K562 (cell line): ENCODE data around the gene MAP7D1. TPM values are rescaled to one million over a fixed set of nuclear protein-coding genes. Genes with fewer than 3 reads are reported as not detected.

Experiments used
- ARHGAP35 ChIP-seq: fragments of 450-650 bp; IDR thresholded peaks from 2 replicates; pipeline ENCODE4 v1.6.1; 2018; ENCODE audit not compliant: partially characterized antibody
- ATF1 ChIP-seq, 2 experiments: fragments of 450-650 bp in 1 of 2; IDR thresholded peaks; 2 replicates each; pipeline ENCODE4 v1.6.1; 2016; ENCODE audit warnings: missing compliant biosample characterization in 1 of 2, missing genetic modification characterization in 1 of 2
- BRD4 ChIP-seq: fragments of 200-600 bp; sonication (generic); IDR thresholded peaks from 2 replicates; pipeline ENCODE4 v1.6.1; 2017; ENCODE audit warnings: inconsistent platforms
- EGR1 ChIP-seq: fragments of 450-650 bp; conservative IDR thresholded peaks from 2 replicates; pipeline ENCODE4 v1.6.1; 2017; ENCODE audit warnings: mild to moderate bottlenecking
- ERF ChIP-seq: fragments of 450-650 bp; formaldehyde crosslinking; IDR thresholded peaks from 2 replicates; pipeline ENCODE4 v1.4.0; 2020; ENCODE audit warnings: mild to moderate bottlenecking, mixed read lengths
- EWSR1 ChIP-seq: fragments of 450-650 bp; IDR thresholded peaks from 2 replicates; pipeline ENCODE4 v1.6.1; 2018; ENCODE audit warnings: borderline replicate concordance, mild to moderate bottlenecking, low read depth, moderate library complexity; ENCODE audit not compliant: partially characterized antibody
- GTF2E2 ChIP-seq: fragments of 200-800 bp; sonication (Bioruptor generic); IDR thresholded peaks from 2 replicates; pipeline ENCODE4 v1.6.1; 2016; ENCODE audit warnings: missing genetic modification characterization, missing compliant biosample characterization
- HDAC1 ChIP-seq, 2 experiments: fragments of 450-650 bp; IDR thresholded peaks; 2 replicates each; pipeline ENCODE4 v1.6.1; 2016 to 2017; ENCODE audit warnings: inconsistent platforms in 1 of 2, mild to moderate bottlenecking in 1 of 2, moderate library complexity in 1 of 2
- MCM5 ChIP-seq: fragments of 450-650 bp; IDR thresholded peaks from 2 replicates; pipeline ENCODE4 v1.6.1; 2016; ENCODE audit warnings: low read depth
- RBM22 ChIP-seq: fragments of 200-400 bp; formaldehyde crosslinking; IDR thresholded peaks from 2 replicates; pipeline ENCODE4 v1.6.1; 2018; ENCODE audit warnings: low read length, low read depth; ENCODE audit not compliant: poor library complexity, severe bottlenecking
- RFX7 ChIP-seq: fragments of 250-450 bp; sonication (Bioruptor Pico); IDR thresholded peaks from 2 replicates; pipeline ENCODE4 v1.5.1; 2021; ENCODE audit warnings: mild to moderate bottlenecking
- SMAD1 ChIP-seq: fragments of 150-350 bp; IDR thresholded peaks from 2 replicates; pipeline ENCODE4 v1.6.1; 2014; ENCODE audit warnings: low read length, low read depth; ENCODE audit not compliant: partially characterized antibody
- SNRNP70 ChIP-seq: fragments of 200-400 bp; formaldehyde crosslinking; optimal IDR thresholded peaks from 2 replicates; pipeline ENCODE3; 2017; ENCODE audit warnings: low read depth, low read length
- SOX6 ChIP-seq: fragments of 450-650 bp; IDR thresholded peaks from 2 replicates; pipeline ENCODE4 v1.6.1; 2014; ENCODE audit warnings: mild to moderate bottlenecking
- TEAD2 ChIP-seq: fragments of 450-650 bp; IDR thresholded peaks from 2 replicates; pipeline ENCODE4 v1.6.1; 2016; ENCODE audit warnings: missing genetic modification characterization, control low read depth, missing compliant biosample characterization
- ZNF174 ChIP-seq: fragments of 250-450 bp; sonication (Bioruptor Pico); IDR thresholded peaks from 2 replicates; pipeline ENCODE4 v1.4.0; 2020; ENCODE audit warnings: mild to moderate bottlenecking
- ZNF41 ChIP-seq: fragments of 250-450 bp; sonication (Bioruptor Pico); conservative IDR thresholded peaks from 2 replicates; pipeline ENCODE4 v1.4.0; 2020; ENCODE audit warnings: mild to moderate bottlenecking
- ZNF507 ChIP-seq: conservative IDR thresholded peaks from 2 replicates; pipeline ENCODE4 v1.6.1; 2017; ENCODE audit warnings: missing genetic modification characterization, missing compliant biosample characterization
- polyA plus RNA-seq, 8 experiments: library from polyadenylated mRNA; depleted of rRNA in 4 of 8; stranded (reverse) in 5 of 8; unstranded in 3 of 8; fragments of >200 nt; fragmentation: Nextera tagmentation in 2 of 8; fragmentation: Illumina TruSeq in 1 of 8; extraction: Ambion mirVana in 2 of 8; extraction: Trizol in 1 of 8; gene quantifications; 2 replicates each; pipeline versions ENCODE4 v1.2.1 to v1.2.3, GENCODE V29; 2011 to 2014; ENCODE audit warnings: inconsistent platforms in 1 of 8, missing spikeins in 1 of 8
- total RNA-seq, 7 experiments: library from RNA; depleted of rRNA in 6 of 7; stranded (reverse); fragments of >200 nt in 6 of 7; fragmentation: Illumina TruSeq in 2 of 7; extraction: Trizol in 2 of 7; gene quantifications; 2 replicates each; pipeline versions ENCODE4 v1.2.1 to v1.2.3, GENCODE V29; 2011 to 2021; ENCODE audit warnings: low replicate concordance in 1 of 7
- TF ChIP-seq, protein P1 (sequence below): fragments of 250-450 bp; sonication (Bioruptor Pico); IDR thresholded peaks from 2 replicates; pipeline ENCODE4 v1.9.0; 2021; ENCODE audit warnings: mild to moderate bottlenecking, inconsistent platforms
- TF ChIP-seq, protein P2 (sequence below): fragments of 450-650 bp; formaldehyde crosslinking; IDR thresholded peaks from 2 replicates; pipeline ENCODE4 v1.4.0; 2020; ENCODE audit warnings: mild to moderate bottlenecking, mixed read lengths
- TF ChIP-seq, protein P3 (sequence below): sonication (generic); formaldehyde crosslinking; IDR thresholded peaks from 2 replicates; pipeline ENCODE4 v1.4.0; 2020; ENCODE audit warnings: mild to moderate bottlenecking, missing genetic modification reagents
- TF ChIP-seq, protein P4 (sequence below): sonication (generic); formaldehyde crosslinking; IDR thresholded peaks from 2 replicates; pipeline ENCODE4 v1.8.1; 2022; ENCODE audit warnings: missing genetic modification reagents

The MAP7D1 gene
- total and polyA plus RNA-seq, 9 of the 15 experiments (the other 6 are each of a cell fraction or from before 2014, with no cell fraction given) = 3.6 to 108 (median 34.5) TPM

DNA sequence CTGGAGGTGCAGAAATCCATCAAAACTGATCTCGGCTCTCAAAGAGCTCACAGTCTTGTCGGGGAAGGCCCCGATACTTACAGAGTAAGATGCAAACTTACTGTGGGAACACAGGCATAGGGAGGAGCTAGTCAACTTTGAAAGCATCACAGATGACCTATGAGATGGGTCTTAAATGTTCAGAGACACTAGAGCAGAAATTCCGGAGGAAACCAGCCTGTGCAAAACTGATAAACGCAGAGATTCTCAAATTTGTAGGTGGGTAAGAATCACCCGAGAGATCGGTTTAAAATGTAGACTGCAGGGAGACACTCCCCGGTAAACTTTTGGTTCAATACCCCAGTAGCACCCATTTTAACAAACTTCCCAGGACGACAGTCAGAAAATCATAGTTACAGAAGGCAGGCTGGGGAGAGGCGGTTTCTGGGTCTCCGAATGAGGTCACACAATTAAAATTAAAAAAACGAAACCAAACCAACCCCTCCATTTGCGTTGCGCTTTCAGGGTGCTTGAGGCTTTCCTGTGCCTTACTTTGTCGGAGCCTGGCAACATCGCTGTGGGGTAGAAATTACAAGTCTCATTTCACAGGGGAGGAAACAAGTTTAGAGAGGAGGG lies 67.5 kb downstream of the MAP7D1 start (continued):
- TF ChIP-seq, protein P1, sequence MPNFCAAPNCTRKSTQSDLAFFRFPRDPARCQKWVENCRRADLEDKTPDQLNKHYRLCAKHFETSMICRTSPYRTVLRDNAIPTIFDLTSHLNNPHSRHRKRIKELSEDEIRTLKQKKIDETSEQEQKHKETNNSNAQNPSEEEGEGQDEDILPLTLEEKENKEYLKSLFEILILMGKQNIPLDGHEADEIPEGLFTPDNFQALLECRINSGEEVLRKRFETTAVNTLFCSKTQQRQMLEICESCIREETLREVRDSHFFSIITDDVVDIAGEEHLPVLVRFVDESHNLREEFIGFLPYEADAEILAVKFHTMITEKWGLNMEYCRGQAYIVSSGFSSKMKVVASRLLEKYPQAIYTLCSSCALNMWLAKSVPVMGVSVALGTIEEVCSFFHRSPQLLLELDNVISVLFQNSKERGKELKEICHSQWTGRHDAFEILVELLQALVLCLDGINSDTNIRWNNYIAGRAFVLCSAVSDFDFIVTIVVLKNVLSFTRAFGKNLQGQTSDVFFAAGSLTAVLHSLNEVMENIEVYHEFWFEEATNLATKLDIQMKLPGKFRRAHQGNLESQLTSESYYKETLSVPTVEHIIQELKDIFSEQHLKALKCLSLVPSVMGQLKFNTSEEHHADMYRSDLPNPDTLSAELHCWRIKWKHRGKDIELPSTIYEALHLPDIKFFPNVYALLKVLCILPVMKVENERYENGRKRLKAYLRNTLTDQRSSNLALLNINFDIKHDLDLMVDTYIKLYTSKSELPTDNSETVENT = no peak
- TF ChIP-seq ARHGAP35 (no peak), SNRNP70 (no peak), ZNF41 (0 out of 2 replicates have a peak, but pooled peaks have one; percentile 19), RBM22 (no peak), EGR1 (no peak), ERF (CRISPR knock-in tag) (peak; percentile 60; the same call in 1 of the 2 replicates), SOX6 (0 out of 2 replicates have a peak, but pooled peaks have one; percentile 6), RFX7 (CRISPR knock-in tag) (no peak), BRD4 (peak; percentile 61), GTF2E2 (tag) (no peak; the same call in 1 of the 2 replicates), TEAD2 (tag) (no peak), ZNF507 (tag) (no peak), SMAD1 (no peak), MCM5 (no peak), HDAC1 (IDR thresholded peaks at IDR 0.05) (peak in 1 of 2 experiments; percentile 41; a peak in 1 of 4 replicates), ZNF174 (CRISPR knock-in tag) (no peak), EWSR1 (no peak), ATF1 (CRISPR knock-in tag; IDR thresholded peaks at IDR 0.05) (no peak), ATF1 (tag; IDR thresholded peaks at IDR 0.05) (no peak)
- TF ChIP-seq, protein P2, sequence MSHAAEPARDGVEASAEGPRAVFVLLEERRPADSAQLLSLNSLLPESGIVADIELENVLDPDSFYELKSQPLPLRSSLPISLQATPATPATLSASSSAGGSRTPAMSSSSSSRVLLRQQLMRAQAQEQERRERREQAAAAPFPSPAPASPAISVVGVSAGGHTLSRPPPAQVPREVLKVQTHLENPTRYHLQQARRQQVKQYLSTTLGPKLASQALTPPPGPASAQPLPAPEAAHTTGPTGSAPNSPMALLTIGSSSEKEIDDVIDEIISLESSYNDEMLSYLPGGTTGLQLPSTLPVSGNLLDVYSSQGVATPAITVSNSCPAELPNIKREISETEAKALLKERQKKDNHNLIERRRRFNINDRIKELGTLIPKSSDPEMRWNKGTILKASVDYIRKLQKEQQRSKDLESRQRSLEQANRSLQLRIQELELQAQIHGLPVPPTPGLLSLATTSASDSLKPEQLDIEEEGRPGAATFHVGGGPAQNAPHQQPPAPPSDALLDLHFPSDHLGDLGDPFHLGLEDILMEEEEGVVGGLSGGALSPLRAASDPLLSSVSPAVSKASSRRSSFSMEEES = no peak
- TF ChIP-seq, protein P3, sequence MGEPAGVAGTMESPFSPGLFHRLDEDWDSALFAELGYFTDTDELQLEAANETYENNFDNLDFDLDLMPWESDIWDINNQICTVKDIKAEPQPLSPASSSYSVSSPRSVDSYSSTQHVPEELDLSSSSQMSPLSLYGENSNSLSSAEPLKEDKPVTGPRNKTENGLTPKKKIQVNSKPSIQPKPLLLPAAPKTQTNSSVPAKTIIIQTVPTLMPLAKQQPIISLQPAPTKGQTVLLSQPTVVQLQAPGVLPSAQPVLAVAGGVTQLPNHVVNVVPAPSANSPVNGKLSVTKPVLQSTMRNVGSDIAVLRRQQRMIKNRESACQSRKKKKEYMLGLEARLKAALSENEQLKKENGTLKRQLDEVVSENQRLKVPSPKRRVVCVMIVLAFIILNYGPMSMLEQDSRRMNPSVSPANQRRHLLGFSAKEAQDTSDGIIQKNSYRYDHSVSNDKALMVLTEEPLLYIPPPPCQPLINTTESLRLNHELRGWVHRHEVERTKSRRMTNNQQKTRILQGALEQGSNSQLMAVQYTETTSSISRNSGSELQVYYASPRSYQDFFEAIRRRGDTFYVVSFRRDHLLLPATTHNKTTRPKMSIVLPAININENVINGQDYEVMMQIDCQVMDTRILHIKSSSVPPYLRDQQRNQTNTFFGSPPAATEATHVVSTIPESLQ (CRISPR knock-in tag) = no peak
- TF ChIP-seq, protein P4, sequence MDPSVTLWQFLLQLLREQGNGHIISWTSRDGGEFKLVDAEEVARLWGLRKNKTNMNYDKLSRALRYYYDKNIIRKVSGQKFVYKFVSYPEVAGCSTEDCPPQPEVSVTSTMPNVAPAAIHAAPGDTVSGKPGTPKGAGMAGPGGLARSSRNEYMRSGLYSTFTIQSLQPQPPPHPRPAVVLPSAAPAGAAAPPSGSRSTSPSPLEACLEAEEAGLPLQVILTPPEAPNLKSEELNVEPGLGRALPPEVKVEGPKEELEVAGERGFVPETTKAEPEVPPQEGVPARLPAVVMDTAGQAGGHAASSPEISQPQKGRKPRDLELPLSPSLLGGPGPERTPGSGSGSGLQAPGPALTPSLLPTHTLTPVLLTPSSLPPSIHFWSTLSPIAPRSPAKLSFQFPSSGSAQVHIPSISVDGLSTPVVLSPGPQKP (CRISPR knock-in tag) = no peak
